ENCODE measurements around the gene ERN1. TPM values are rescaled to one million over a fixed set of nuclear protein-coding genes. Genes with fewer than 3 reads are reported as not detected.

Gene ERN1
- total RNA-seq, 1 donor from 2014 or later, result 14.9 TPM

- TF ChIP-seq CTCF (IDR thresholded peaks at IDR 0.05), result peak; percentile 52
- H3K4me3 Mint-ChIP-seq (ENCODE audit: unreplicated experiment), result no peak overlapping the region
- H3K9me3 Mint-ChIP-seq (ENCODE audit: low read depth), result no peaks in the 10 kb centered on the region
- H3K36me3 Mint-ChIP-seq (ENCODE audit: low read depth), result peaks cover 8% of the 10 kb centered on the region
- DNase-seq (ENCODE audit: low spot score), result no peak
- peaks cover under 1% of the 10 kb centered on the region for H3K4me1 Mint-ChIP-seq (ENCODE audit: low read depth)
- H3K27me3 Mint-ChIP-seq (ENCODE audit: low read depth), result no peaks in the 10 kb centered on the region
- H3K27ac Mint-ChIP-seq (ENCODE audit: unreplicated experiment), result peak overlapping the region; percentile 97
Measured at GRCh38 chr17:64081802-64082799, 47.8 kb downstream of the ERN1 start.

DNA sequence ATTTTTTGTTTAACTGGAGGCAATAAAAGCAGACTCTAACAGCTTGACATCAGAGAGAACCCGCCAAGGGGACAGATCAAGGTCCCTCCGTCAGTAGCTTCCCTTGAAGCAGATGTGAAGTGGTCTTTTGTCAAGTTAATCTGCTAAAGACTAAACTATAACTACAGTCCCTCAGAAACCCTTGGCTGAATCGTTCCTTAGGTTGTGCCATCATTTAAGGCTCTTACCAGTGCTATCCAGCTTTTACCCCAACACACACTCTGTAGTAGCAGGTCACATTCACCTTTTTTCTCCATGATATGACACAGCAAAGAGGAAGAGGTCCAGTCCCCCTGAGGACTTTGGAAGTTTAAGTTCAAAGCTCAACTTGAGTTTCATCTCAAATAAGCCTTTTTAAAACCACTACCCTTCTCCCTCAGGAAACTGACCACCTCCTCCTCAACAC, 49.7 kb downstream of the ERN1 start:
- Mint-ChIP-seq H3K27me3 (ENCODE audit: low read depth) (no peaks in the 10 kb centered on the region), H3K9me3 (ENCODE audit: low read depth) (no peaks in the 10 kb centered on the region), H3K36me3 (ENCODE audit: low read depth) (peaks cover 10% of the 10 kb centered on the region), H3K27ac (ENCODE audit: unreplicated experiment) (no peak overlapping the region), H3K4me3 (ENCODE audit: unreplicated experiment) (no peak overlapping the region), H3K4me1 (ENCODE audit: low read depth) (peaks cover 18% of the 10 kb centered on the region)
- no peak for TF ChIP-seq CTCF (IDR thresholded peaks at IDR 0.05)
- no peak for DNase-seq (ENCODE audit: low spot score)

GRCh38 chr17:64077379-64077778, 52.6 kb downstream of the ERN1 start:
- TF ChIP-seq CTCF (IDR thresholded peaks at IDR 0.05), result no peak
- no peaks in the 10 kb centered on the region for H3K9me3 Mint-ChIP-seq (ENCODE audit: low read depth)
- no peaks in the 10 kb centered on the region for H3K27me3 Mint-ChIP-seq (ENCODE audit: low read depth)
- H3K36me3 Mint-ChIP-seq (ENCODE audit: low read depth), result peaks cover 15% of the 10 kb centered on the region
- peak overlapping the region; percentile 96 for H3K27ac Mint-ChIP-seq (ENCODE audit: unreplicated experiment)
- H3K4me1 Mint-ChIP-seq (ENCODE audit: low read depth), result peaks cover 30% of the 10 kb centered on the region
- H3K4me3 Mint-ChIP-seq (ENCODE audit: unreplicated experiment), result no peak overlapping the region
- no peak for DNase-seq (ENCODE audit: low spot score)

DNA sequence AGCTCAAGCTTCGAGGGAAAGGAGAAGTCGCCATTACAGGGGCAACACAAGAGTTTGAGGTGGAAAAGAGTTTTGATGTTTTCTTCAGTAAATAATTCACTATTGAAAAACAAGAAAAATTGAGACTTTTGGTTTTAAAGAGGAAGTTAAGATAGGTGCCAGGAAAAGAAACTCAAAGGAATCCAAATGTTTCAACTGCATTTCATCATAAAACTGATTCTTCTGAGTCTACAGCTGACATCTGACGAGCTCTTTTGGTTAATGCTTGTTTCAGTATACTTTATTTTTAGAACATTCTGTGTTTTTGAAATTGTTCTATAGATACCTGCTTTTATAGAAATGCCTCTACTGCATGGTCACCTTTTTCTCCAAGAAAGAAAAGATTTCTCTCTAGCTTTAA, 54.0 kb downstream of the ERN1 start:
- H3K4me3 Mint-ChIP-seq (ENCODE audit: unreplicated experiment), result no peak overlapping the region
- DNase-seq (ENCODE audit: low spot score), result no peak
- H3K27me3 Mint-ChIP-seq (ENCODE audit: low read depth), result no peaks in the 10 kb centered on the region
- peak overlapping the region; percentile 96 for H3K27ac Mint-ChIP-seq (ENCODE audit: unreplicated experiment)
- peaks cover 30% of the 10 kb centered on the region for H3K4me1 Mint-ChIP-seq (ENCODE audit: low read depth)
- no peaks in the 10 kb centered on the region for H3K9me3 Mint-ChIP-seq (ENCODE audit: low read depth)
- H3K36me3 Mint-ChIP-seq (ENCODE audit: low read depth), result peaks cover 26% of the 10 kb centered on the region
- TF ChIP-seq CTCF (IDR thresholded peaks at IDR 0.05), result no peak

- H3K36me3 Mint-ChIP-seq (ENCODE audit: low read depth), result peaks cover 35% of the 10 kb centered on the region
- no peaks in the 10 kb centered on the region for H3K27me3 Mint-ChIP-seq (ENCODE audit: low read depth)
- DNase-seq (ENCODE audit: low spot score), result no peak
- peak overlapping the region; percentile 96 for H3K27ac Mint-ChIP-seq (ENCODE audit: unreplicated experiment)
- no peak for TF ChIP-seq CTCF (IDR thresholded peaks at IDR 0.05)
- no peak overlapping the region for H3K4me3 Mint-ChIP-seq (ENCODE audit: unreplicated experiment)
- peaks cover 30% of the 10 kb centered on the region for H3K4me1 Mint-ChIP-seq (ENCODE audit: low read depth)
- H3K9me3 Mint-ChIP-seq (ENCODE audit: low read depth), result peaks cover 4% of the 10 kb centered on the region
Measured at GRCh38 chr17:64074704-64075426, 55.1 kb downstream of the ERN1 start.
